Fibroblast of skin of scalp (primary cell): ENCODE measurements around the gene POLR3A.
"Not testable (repeated sequence)": the region's sequence is repeated elsewhere in the genome, so short reads cannot be mapped to it uniquely, and the experiment has no call there.

Source experiments
- DNase-seq: peaks from one replicate; pipeline ENCODE4 v3.0.0-alpha.2; 2013

POLR3A gene

DNA sequence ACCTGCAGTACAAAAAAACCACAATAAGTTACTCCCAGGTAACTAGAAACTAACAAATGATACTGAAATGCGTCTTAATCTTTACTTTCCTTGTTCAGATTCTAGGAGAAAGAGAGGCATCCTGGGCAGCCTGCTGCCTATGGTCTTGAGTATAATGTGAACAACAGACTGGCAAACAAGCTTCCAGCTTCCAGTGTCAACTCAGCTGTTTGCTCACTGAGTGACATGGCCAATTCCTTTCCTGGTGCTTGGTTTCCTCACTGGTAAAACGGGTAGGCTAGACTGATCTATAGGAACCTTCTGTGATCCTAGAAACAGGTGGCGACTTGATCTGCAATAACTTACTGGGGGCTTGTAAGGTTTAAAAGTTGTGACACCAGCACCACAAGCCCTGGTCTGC is 10.1 kb downstream of the POLR3A start:
- DNase-seq: no peak

DNA sequence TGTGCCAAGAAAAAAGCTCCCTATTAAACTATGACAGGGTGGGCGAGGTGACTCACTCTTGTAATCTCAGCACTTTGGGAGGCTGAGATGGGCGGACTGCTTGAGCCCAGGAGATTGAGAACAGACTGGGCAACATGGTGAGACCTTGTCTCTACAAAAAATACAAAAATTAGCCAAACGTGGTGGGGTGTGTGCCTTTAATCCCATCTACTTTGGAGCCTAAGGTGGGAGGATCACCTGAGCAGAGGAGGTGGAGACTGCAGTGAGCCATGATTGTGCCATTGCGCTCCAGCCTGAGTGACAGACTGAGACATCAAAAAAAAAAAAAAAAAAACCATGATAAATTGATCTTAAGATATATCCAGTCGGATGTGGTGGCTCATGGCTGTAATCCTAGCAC is 11.5 kb downstream of the POLR3A start:
- no peak for DNase-seq

DNA sequence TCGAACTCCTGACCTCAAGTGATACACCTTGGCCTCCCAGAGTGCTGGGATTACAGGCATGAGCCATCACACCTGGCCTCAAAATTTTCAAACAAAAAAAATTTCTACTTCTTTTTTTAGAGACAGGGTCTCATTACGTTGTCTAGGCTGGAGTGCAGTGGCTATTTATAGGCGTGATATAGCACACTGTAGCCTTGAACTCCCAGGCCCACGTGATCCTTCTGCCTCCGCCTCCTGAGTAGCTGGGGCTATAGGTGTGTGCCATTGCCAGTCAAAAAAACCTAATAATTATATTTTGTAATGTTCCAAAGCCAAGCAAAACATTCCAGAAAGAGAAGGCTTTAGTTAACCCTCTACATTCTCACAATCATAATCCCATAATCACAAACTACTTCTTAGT is 13.8 kb downstream of the POLR3A start:
- DNase-seq: no peak

DNA sequence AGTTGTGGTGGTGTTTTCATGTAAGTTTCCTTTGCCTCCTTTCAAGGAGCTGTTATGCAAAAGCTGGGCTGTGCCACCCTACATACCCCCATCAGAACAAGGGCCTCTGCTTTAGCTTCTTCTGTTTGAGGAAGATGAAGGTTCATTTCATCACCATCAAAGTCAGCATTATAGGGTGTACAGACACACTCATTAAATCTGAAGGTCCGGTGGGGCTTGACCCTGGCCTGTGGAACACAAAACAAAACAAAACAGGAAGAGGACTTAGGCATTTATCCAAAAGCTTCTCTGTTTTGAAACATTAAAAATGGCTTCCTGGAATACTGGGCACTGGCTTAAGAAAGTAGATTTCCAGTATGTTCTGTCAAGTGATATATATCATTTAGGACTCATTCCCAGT is 15.8 kb downstream of the POLR3A start:
- no peak for DNase-seq

DNA sequence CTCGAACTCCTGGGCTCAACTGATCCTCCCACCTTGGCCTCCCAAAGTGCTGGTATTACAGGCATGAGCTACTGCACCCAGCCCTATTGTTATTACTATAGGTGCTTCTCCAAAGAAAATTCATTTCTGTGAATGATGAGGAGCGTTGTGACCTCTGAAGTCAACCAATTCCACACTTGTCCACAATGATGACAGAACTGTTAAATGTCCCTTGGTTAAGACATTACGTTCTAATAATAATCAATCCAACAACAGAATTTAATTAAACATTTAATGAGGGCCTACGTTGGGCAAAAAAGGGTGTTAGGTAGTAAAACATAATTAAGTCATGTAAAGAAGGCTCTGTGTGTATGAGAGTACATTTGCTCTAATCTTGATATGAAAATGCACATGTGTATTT is 18.2 kb downstream of the POLR3A start:
- DNase-seq: no peak

DNA sequence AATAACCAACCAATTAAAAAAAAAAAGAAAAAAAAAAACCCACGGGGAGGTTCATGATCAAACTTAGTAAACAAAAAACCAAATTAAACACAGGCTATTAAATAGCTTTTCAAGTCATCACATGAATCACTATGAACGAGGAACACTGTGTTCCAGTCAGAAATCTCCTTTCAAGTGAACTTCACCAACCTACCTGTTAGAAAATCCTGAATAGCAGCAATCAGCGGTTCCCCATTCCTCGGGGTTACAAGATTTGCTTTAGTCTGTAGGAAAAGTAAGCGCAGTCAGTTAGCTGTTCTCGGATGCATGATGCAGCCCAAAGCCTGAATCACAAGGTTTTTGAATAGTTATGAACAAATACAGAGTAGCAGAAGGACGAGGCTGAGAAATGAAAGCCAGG is 19.0 kb downstream of the POLR3A start:
- no peak for DNase-seq

DNA sequence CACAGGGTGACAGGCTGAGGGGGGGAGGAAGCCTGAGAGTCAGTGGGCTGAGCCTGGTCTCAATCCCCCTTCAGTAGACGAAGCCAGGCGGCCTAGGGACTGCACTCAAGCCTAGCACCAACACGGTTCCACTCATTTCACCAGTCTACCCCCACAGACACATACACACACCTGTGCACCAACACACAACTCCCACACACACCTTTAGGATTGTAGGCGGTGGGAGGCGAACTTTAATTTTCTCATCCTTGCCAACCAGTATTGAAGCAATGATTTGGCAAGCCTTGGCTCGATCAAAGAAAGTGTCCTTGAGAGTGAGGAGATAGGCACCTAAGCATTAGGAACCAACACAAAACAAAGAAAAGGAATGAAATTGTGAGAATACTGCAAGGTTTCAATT is 19.7 kb downstream of the POLR3A start:
- DNase-seq: no peak

DNA sequence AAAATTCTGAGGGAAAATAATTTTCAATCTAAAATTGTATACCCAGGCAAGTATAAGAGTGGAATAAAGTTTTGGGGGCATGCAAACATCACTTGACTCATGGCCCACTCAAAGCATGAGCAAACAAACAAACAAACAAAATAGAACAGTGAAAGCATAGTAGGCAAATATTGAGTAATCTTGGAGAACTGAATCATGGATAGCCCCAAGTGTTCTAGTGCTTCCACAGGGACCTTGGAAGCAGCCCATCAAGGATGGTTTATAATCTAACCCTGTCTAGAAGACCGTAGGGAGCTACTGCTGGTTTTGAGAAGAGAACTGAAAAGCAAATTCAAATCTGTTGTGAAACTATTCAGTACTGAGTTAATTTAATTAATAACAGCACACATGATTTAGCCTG is 22.1 kb downstream of the POLR3A start:
- DNase-seq: no peak

DNA sequence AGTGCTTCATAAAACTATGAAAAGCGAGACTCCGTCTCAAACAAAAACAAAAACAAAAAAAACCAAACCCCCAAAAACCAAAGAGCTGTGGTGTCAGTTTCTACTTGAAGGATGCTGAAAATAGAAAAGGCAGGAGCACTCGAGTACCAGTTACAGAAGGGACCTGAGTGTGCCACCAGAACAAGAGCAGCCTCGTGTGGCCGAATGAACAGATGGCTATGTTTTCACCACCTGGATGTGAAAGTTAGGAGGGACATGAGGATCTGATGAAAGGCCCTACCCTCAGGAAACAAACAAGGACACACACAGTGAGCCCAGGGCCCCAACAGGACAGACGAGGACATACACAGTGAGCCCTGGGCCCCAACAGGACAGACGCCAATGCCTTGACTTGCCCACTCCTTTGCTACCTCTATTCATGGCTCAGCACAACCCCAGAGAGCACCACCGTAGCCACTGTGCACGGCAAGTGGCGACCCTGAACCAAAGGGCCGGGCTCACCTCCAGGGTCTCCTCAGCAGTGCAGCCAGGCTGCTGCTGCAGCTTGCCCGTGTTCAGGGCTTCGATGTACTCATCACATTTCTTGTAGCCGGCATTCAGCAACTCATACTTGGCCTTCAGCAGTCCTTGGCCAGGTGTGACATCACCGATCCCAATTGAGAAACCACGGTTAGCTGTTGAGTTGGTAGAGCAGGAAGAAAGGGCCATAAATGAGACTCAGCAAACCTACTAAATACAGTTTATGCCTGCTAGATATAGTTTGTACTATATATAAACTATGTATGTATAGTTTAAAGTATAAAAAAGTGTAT is 24.9 kb downstream of the POLR3A start:
- DNase-seq: no peak

DNA sequence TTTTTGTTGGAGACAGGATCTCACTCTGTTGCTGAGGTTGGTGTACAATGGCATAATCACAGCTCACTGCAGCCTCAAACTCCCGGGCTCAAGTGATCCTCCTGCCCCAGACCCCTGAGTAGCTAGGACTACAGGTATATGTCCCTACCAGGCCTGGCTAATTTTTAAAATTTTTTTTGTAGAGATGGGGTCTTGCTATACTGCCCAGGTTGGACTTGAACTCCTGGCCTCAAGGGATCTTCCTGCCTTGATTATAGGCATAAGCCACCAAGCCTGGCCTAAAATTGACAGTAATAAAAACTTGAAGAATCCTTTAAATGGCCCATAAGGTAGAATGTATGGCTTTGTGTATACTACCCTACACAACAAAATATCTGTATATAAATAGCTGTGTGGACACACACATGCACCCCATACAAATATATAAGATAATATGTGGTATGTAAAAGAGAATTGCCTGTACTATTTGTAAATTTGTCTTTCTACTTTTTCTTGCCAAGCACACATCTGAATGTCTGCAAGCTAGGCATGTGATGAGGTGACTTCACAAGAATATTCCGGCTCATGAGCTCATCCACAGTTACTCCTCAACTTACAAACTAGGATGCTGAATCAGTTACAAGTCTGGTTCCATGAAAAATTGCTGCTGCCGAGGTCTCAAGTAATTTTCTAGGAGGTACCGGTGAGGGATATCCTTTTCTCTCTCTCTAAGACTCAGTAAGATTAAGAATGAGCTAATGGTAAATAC is 26.6 kb downstream of the POLR3A start:
- DNase-seq: no peak

DNA sequence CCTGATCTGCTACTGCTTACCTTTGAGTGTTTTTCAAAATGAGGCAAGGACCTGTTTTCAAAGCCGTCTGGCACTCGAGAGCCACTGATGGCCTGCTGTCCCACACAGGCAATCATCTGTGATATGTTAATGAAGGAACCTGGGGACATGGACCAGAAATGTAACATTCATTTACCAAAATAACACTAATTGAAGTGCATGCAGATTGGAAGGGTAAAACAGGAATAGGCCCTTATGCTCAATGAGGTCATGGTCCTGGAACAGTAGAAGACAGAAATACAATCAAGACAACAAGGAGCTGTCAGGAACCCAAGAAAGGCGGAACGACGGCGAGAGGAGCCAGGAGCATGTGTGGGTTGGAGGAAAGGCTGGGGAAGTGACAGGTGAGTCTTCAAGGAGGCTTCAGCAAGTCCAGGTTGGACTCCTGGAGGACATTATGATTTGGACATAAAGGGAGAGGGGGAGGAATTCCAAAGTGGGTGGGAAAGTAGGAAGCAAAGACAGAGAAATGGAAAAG is 28.3 kb downstream of the POLR3A start:
- DNase-seq: no peak

DNA sequence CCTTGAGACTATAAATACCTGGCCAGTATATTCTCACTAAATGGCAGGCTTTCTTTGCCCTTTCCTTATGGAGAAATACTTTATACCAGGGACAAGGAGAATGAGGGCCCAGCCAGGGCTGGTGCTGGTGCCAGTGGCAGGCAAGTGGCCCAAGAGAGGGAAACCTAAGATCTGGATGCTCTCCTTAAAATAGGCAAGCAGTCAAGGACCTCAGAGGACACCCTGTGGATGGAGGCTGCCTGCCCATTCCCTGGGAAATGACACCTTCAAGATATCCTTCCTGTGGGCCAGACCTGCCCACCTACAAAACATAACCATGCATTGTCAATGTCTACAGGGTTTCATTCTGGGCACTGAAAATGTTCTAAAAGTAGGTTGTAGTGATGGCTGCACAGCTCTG is 29.1 kb downstream of the POLR3A start:
- no peak for DNase-seq

DNA sequence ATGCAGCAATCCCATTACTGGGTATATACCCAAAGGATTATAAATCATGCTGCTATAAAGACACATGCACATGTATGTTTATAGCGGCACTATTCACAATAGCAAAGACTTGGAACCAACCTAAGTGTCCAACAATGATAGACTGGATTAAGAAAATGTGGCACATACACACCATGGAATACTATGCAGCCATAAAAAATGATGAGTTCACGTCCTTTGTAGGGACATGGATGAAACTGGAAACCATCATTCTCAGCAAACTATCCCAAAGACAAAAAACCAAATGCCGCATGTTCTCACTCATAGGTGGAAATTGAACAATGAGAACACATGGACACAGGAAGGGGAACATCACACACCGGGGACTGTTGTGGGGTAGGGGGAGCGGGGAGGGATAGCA is 30.5 kb downstream of the POLR3A start:
- DNase-seq: not testable (repeated sequence)

DNA sequence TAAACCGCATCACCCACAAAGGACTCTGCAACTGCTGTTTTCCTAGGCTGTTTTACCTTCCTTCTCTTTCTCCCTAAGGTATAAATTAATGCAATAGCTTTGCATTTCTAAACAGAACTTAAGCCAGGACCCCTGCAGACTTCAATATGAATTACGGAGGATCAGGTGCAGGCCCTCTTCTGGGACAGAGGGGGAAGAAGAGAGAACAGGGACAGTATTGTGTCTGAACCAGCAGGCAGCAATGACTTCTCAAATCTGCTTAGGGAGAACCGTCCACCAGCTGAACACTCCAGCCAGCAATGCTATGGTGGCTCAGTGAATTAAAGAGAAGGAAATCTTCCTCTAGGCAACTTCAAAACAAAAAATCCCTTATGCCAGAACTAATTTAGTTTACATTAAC is 35.7 kb downstream of the POLR3A start:
- DNase-seq: no peak

DNA sequence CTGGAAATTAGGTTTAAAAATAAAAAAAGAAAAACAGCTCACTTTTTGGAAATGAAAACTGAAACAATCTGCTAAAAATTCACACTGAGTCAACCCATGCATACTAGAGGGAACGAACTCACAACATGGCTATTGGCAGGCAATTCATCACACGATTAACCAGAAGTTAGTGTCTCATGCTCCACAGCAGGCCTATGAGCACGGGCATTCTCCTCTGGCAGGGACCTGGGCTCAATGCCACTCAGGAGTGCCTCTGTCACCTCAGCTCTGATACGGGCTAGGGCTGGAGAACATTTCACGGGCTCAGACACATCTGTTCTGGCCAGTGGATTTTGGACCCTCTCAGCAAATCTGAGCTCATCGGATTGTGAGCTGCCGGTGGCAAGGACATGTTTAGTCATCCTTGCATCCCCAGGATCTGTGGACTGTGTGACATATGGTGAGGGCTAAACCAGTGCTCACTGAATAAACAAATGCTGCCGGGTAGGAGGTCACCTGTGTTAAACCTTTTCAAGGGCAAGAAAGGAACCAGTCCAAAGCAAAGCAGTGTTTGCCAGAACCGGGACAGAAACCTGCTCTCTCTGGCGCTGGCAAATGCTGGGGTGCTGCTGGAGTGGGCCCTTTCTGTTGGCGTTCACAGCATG is 40.1 kb downstream of the POLR3A start:
- DNase-seq: no peak

DNA sequence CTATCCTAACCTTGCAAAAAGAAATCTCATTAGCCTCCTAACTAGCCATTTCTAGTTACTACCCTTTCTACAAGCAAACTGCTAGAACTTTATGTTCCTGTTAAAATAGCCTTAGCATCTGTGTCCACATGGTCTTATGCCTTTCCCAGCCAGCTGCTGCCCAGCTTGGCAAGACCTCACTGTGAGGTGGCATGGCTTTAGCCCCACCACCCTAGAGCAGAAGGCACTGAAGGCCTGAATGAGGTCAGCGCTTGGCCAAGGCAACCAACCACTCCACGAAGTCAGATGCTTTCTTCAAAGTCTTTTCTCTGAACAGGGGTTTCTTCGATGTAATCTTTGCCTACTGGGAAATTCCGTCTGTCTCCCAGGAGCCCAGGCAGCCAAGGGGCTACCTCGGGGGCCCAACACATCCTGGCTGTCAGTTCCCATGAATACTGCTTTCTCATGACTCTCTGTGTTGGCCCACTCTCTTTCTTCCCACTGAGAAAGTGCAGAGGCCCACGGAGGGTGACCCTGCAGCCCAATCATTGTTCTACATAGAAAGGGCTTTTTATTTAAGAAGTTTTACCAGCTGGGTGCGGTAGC is 41.6 kb downstream of the POLR3A start:
- DNase-seq: no peak

DNA sequence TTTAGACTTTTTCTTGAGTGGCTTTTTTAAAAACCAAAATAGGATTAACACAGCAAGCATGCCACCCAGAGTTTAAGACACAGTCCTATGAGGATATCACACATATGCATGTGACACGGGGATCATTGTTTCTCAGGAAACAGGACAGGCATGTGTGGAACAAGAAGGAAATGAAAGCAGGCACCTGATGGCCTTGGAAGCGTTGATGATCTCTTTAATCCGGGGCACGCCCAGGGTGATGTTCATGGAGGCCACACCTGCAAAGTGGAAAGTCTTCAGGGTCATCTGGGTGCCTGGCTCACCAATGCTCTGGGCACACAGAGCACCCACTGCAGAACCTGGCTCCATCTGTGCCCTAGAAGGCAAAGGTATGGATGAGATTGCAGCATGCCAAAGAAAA is 44.3 kb downstream of the POLR3A start:
- no peak for DNase-seq

DNA sequence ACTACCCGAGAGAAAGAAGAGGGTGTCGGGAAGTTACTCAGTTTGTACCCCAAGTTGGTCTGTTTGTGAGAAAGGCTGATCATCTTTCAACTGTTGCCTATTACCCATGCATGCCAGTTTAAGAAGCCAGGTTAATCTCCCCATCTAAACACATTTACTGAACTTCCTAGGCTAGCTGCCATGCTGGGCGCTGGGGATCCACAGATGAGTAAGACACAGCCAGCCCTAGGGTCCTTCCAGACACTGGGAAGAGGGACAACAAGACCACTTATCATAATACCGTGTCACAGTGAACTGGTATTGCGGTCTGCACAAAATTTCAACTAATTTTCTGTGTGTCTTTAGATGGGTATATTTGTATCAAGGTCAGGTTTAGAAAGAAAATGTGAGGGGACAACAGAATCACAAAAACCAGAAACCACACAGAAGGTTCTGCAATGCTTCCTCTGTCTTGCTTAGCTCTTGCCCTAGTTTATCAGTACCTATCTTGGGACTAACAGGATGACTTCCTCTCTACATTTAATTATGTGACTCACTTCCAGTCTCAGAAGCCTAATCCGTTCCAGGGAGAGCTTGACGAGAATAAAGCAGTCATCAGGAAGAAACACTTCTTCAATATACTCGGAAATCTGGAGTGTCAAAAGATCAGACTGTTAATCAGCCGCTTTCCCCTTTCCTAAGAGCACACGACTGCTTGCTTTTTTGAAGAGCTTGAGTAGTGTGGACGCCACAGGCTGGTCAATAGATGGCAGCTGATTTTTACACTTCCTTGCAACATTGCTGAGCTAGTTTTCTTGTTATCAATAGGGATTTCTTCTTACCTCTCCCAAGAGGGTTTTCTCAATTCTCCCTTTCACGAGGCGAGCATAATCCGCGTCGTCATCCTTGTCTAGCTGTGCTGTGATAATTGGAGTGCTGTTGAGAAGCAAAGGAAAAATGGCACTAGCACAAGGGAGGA is 45.7 kb downstream of the POLR3A start:
- DNase-seq: peak; percentile 10

DNA sequence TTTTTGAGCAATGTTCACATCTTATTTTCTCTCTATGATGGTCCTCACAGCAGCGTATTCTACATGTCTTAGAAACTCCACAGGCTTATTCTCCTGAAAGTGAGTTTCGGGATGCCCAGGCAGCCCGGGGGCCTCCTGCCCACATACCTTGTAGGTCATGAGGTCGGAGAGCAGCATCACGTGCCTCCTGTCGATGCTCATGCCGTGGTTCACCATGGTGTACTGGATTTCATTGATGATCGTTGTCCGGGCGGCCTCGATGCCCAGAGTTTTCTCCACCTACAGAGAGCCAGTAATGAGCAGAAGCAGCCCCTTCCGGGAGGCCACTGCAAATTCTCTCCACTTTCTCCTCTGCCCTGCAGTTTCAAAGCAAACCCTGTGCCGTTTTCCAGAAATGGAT is 48.0 kb downstream of the POLR3A start:
- DNase-seq: no peak

DNA sequence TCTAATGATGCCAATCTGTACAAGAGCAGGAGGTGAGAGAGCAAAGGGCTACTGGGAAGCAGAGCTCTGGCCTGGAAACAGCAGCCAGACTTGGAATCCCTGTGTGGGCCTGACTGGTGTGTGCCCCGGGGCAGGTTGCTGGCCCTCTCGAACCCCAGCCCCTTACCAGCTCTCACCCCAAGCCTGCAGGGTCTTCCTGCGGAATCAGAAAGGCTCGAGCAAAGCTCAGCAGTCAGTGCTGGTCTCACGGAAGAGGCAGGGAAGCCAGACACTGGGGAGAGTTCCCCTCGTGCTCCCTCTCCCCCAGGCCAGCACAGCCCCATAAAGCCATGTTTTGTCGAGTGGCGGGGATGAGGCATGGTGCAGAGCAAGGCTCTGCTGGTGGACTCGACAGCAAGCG is 50.1 kb downstream of the POLR3A start:
- DNase-seq: no peak

DNA sequence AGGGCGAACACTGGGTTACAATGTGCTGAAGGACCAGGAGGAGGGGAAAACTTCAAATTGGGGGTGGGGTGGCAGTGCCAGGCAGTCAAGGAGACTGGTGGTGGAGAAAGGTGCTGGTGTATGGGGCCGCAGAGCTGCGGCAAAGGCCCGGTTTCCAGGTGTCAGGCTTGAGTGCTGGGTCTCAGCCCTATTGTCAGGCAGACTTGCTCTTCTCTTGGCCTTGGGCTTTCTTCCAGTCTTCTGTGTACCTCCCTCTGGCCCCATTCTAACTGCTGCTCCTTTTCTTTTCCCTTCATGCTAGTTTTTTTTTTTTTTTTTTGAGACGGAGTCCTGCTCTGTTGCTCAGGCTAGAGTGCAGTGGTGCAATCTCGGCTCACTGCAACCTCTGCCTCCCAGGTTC is 51.0 kb downstream of the POLR3A start:
- DNase-seq: no peak

DNA sequence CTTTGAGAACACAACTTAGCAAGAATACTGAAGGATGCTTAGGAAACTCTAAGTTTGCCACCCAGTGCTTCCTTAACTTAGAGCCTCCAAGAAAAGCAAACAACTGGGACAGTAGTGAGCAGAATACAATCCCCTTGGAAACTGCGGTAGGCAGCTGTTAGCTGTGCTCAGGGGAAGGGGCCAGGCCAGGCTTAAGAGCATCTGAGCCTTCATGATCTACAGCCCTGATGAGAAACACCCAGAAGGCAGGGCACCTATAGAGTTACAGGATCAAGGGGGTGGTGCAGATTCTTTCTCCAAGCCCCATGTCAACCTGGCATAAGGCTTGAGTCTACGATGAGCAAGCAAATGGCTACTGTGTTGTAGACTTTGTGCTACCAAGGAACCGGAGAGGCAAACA is 51.4 kb downstream of the POLR3A start:
- no peak for DNase-seq
